Measurements from ENCODE around the gene COMTD1. TPM values are rescaled to one million over a fixed set of nuclear protein-coding genes. Genes with fewer than 3 reads are reported as not detected.
"Not testable (repeated sequence)": the region's sequence is repeated elsewhere in the genome, so short reads cannot be mapped to it uniquely, and the experiment has no call there.

The COMTD1 gene
- polyA plus RNA-seq, 1 donor (not counting 4 experiments of a cell fraction or from before 2014, with no cell fraction given): 6.2 TPM

DNA sequence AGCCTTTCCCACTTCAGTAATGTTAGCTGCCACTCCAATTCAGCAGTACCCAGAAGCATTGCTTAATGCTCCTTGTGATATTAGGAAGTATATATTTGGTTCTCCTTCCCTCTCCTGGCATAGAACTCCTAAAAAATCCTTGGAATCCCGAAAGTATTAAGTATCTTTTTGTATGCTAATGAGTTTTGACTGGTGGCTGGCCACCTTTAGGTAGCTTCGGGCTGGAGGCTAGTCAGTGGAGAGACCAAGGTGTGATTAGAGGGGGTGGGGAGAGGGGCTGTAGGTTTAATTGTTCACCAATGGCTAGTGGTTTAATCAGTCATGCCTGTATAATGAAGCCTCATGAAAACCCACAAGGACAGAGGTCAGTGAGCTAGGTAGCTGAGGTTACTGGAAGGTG is 12.2 kb downstream of the COMTD1 start:
- Histone ChIP-seq H3K4me2 (ENCODE audit: control insufficient read depth, extremely low read depth, insufficient read depth, low read depth, low read length) (peak overlapping the region; percentile 20), H3K27ac (ENCODE audit: control insufficient read depth, insufficient read depth, low read length) (peak overlapping the region; percentile 24), H3K36me3 (ENCODE audit: control insufficient read depth in 2 of 2, extremely low read depth in 1 of 2, insufficient read depth in 2 of 2, low read length in 2 of 2) (peaks cover 16 to 41% of the 10 kb centered on the region in 2 experiments), H3K79me2 (ENCODE audit: control insufficient read depth, insufficient read depth, low read length) (peaks cover 85% of the 10 kb centered on the region), H3K9me1 (ENCODE audit: control insufficient read depth, extremely low read depth, insufficient read depth, low read length) (peaks cover 5% of the 10 kb centered on the region), H4K20me1 (ENCODE audit: control insufficient read depth, extremely low read depth, insufficient read depth, low read length) (peaks cover 43% of the 10 kb centered on the region), H3K4me3 (ENCODE audit: control insufficient read depth in 2 of 3, extremely low read depth in 1 of 3, insufficient read depth in 2 of 3, low read depth in 1 of 3, low read length in 3 of 3) (no peak overlapping the region), H3K9ac (ENCODE audit: control insufficient read depth, extremely low read depth, insufficient read depth, low read length) (no peak overlapping the region), H3K27me3 (ENCODE audit: control insufficient read depth, extremely low read depth, insufficient read depth, low read length) (no peaks in the 10 kb centered on the region), H2AFZ (ENCODE audit: control insufficient read depth, low read length) (no peak overlapping the region), H3K9me3 (ENCODE audit: control insufficient read depth, low read depth, low read length) (no peaks in the 10 kb centered on the region), H3K4me1 (ENCODE audit: control insufficient read depth, extremely low read depth, insufficient read depth, low read length) (peaks cover 51% of the 10 kb centered on the region)
- TF ChIP-seq EZH2 (IDR thresholded peaks at IDR 0.05; ENCODE audit: low read length): no peak
- no peak for FAIRE-seq
- dilution Hi-C loops (cut with MboI; ENCODE audit: extremely low pct_ligation_motif_present, low sequenced_read_pairs): no loop called here
- DNase-seq (ENCODE audit: low read depth, low spot score): no peak

DNA sequence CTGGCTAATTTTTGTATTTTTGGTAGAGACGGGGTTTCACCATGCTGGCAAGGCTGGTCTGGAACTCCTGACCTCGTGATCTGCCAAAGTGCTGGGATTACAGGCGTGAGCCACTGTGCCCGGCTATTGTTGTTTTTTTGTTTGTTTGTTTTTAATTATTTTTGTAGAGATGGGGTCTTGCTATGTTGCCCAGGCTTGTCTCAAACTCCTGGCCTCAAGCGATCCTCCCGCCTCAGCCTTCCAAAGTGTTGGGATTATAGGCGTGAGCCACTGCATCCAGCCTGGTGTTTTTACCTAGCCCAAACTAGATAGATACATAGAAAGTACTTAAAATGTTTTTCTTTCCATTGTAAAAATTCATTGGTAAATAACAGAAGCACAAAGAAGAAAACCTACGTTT is 14.3 kb downstream of the COMTD1 start:
- dilution Hi-C loops (cut with MboI; ENCODE audit: extremely low pct_ligation_motif_present, low sequenced_read_pairs): not testable (repeated sequence)

DNA sequence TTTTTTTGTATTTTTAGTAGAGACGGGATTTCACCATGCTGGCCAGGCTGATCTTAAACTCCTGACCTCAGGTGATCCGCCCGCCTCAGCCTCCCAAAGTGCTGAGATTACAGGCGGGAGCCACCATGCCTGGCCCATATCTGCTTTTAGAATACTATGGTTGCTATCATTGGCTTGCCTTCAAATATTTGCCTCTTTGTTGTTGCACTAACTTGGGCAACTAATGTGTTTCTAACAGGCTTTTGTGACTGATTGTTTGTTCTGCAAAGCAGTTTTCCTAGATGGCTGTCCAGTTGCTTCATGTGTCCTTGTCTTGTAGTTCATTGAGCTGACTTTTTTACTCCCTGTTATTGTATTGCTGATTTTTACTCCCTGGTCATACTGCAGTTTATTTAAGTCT is 15.5 kb downstream of the COMTD1 start:
- dilution Hi-C loops (cut with MboI; ENCODE audit: extremely low pct_ligation_motif_present, low sequenced_read_pairs): no loop called here
- Histone ChIP-seq H3K27me3 (ENCODE audit: control insufficient read depth, extremely low read depth, insufficient read depth, low read length) (no peaks in the 10 kb centered on the region), H3K4me1 (ENCODE audit: control insufficient read depth, extremely low read depth, insufficient read depth, low read length) (peaks cover 43% of the 10 kb centered on the region), H4K20me1 (ENCODE audit: control insufficient read depth, extremely low read depth, insufficient read depth, low read length) (peaks cover 35% of the 10 kb centered on the region), H3K9ac (ENCODE audit: control insufficient read depth, extremely low read depth, insufficient read depth, low read length) (no peak overlapping the region), H3K79me2 (ENCODE audit: control insufficient read depth, insufficient read depth, low read length) (peaks cover 90% of the 10 kb centered on the region), H3K4me3 (ENCODE audit: control insufficient read depth in 2 of 3, extremely low read depth in 1 of 3, insufficient read depth in 2 of 3, low read depth in 1 of 3, low read length in 3 of 3) (no peak overlapping the region), H3K9me1 (ENCODE audit: control insufficient read depth, extremely low read depth, insufficient read depth, low read length) (peaks cover 2% of the 10 kb centered on the region), H2AFZ (ENCODE audit: control insufficient read depth, low read length) (no peak overlapping the region), H3K27ac (ENCODE audit: control insufficient read depth, insufficient read depth, low read length) (no peak overlapping the region), H3K4me2 (ENCODE audit: control insufficient read depth, extremely low read depth, insufficient read depth, low read depth, low read length) (no peak overlapping the region), H3K9me3 (ENCODE audit: control insufficient read depth, low read depth, low read length) (no peaks in the 10 kb centered on the region), H3K36me3 (ENCODE audit: control insufficient read depth in 2 of 2, extremely low read depth in 1 of 2, insufficient read depth in 2 of 2, low read length in 2 of 2) (peaks cover 20 to 52% of the 10 kb centered on the region in 2 experiments)
- FAIRE-seq: no peak
- DNase-seq (ENCODE audit: low read depth, low spot score): no peak
- TF ChIP-seq EZH2 (IDR thresholded peaks at IDR 0.05; ENCODE audit: low read length): no peak
- TF ChIP-seq, protein P1, sequence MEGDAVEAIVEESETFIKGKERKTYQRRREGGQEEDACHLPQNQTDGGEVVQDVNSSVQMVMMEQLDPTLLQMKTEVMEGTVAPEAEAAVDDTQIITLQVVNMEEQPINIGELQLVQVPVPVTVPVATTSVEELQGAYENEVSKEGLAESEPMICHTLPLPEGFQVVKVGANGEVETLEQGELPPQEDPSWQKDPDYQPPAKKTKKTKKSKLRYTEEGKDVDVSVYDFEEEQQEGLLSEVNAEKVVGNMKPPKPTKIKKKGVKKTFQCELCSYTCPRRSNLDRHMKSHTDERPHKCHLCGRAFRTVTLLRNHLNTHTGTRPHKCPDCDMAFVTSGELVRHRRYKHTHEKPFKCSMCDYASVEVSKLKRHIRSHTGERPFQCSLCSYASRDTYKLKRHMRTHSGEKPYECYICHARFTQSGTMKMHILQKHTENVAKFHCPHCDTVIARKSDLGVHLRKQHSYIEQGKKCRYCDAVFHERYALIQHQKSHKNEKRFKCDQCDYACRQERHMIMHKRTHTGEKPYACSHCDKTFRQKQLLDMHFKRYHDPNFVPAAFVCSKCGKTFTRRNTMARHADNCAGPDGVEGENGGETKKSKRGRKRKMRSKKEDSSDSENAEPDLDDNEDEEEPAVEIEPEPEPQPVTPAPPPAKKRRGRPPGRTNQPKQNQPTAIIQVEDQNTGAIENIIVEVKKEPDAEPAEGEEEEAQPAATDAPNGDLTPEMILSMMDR (optimal IDR thresholded peaks at IDR 0.05 in 1 of 3, IDR thresholded peaks at IDR 0.05 in 1 of 3, conservative IDR thresholded peaks at IDR 0.05 in 1 of 3; ENCODE audit: extremely low read depth in 1 of 3, insufficient read depth in 2 of 3, low read length in 3 of 3): no peak

More for the DNA sequence above, 14.3 kb downstream of the COMTD1 start:
- H3K9me1 ChIP-seq (ENCODE audit: control insufficient read depth, extremely low read depth, insufficient read depth, low read length); FAIRE-seq; H3K4me3 ChIP-seq (ENCODE audit: control insufficient read depth in 2 of 3, extremely low read depth in 1 of 3, insufficient read depth in 2 of 3, low read depth in 1 of 3, low read length in 3 of 3); H3K4me2 ChIP-seq (ENCODE audit: control insufficient read depth, extremely low read depth, insufficient read depth, low read depth, low read length); H3K9ac ChIP-seq (ENCODE audit: control insufficient read depth, extremely low read depth, insufficient read depth, low read length); H3K27me3 ChIP-seq (ENCODE audit: control insufficient read depth, extremely low read depth, insufficient read depth, low read length); DNase-seq (ENCODE audit: low read depth, low spot score); H2AFZ ChIP-seq (ENCODE audit: control insufficient read depth, low read length); H3K9me3 ChIP-seq (ENCODE audit: control insufficient read depth, low read depth, low read length); H3K27ac ChIP-seq (ENCODE audit: control insufficient read depth, insufficient read depth, low read length): not testable (repeated sequence)
- peaks cover 43% of the 10 kb centered on the region for H3K4me1 ChIP-seq (ENCODE audit: control insufficient read depth, extremely low read depth, insufficient read depth, low read length)
- H3K36me3 ChIP-seq (ENCODE audit: control insufficient read depth in 2 of 2, extremely low read depth in 1 of 2, insufficient read depth in 2 of 2, low read length in 2 of 2): peaks cover 19 to 51% of the 10 kb centered on the region in 2 experiments
- H3K79me2 ChIP-seq (ENCODE audit: control insufficient read depth, insufficient read depth, low read length): peaks cover 87% of the 10 kb centered on the region
- peaks cover 40% of the 10 kb centered on the region for H4K20me1 ChIP-seq (ENCODE audit: control insufficient read depth, extremely low read depth, insufficient read depth, low read length)
